ENCODE results near the gene MAJIN. TPM values are rescaled to one million over a fixed set of nuclear protein-coding genes. Genes with fewer than 3 reads are reported as not detected.

MAJIN gene
- total RNA-seq, 2 experiments from 2014 or later = not detected

DNA sequence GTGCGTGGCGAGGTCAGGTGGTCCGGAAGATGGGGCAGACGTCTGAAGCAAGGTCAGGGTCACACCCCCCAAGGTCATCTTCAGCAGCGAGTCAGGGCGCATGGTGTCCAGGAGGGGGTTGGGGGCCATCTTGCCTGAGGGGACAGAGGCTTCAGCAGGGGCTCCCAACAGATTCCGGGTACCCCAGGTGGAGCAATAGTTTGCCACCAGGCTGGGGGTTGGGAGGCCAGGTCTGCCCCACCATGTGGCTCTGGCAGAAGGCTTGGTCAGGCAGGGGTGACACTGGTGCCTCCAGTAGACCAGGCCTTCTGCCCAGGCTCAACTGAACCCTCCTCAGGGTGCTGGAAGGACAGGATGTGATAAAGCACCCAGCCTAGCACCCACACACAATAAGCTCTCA is 60.8 kb downstream of the MAJIN start:
- H3K4me1 Mint-ChIP-seq = peaks cover 10% of the 10 kb centered on the region
- no peak for DNase-seq
- no peaks in the 10 kb centered on the region for H3K27me3 Mint-ChIP-seq
- no peaks in the 10 kb centered on the region for H3K9me3 Mint-ChIP-seq
- no peak overlapping the region for H3K4me3 Mint-ChIP-seq
- POLR2A ChIA-PET = no interaction called here
- no peak for ATAC-seq (ENCODE audit: low read depth)
- H3K27ac Mint-ChIP-seq = no peak overlapping the region
- H3K36me3 Mint-ChIP-seq = peaks cover 4% of the 10 kb centered on the region

DNA sequence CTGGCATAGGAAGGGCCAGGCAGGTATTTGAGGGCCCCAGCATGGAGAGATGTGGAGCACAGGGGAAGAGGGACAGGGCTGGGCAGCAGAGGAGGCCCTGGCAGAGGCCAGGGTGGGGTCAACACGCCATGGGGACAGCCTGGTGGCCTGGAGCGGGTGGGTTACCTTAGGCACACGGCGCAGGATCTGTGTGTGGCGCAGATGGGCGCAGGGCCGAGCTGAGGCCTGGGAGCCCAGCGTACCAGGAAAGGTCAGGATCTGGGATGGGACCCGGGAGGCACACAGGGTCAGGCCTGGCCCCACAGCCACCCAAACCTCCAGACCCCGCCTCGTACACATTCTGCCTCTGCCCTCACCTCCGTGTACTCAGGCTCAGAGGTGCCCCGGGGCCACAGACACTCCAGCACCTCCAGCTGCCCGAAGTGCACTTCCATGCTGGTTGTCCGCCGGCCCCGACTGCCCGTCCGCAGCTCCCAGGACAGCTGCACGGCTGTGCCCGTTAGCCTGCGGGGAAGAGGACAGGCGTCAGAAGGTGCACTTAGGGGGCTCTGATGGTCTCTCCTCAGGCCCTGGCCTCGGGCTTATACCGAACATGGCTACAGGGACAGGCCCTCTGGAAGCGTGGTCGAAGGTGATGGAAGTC is 61.3 kb downstream of the MAJIN start:
- Mint-ChIP-seq H3K27me3 (no peaks in the 10 kb centered on the region), H3K4me3 (no peak overlapping the region), H3K9me3 (no peaks in the 10 kb centered on the region), H3K36me3 (peaks cover 6% of the 10 kb centered on the region), H3K4me1 (peaks cover 4% of the 10 kb centered on the region), H3K27ac (no peak overlapping the region)
- DNase-seq = no peak
- POLR2A ChIA-PET = no interaction called here
- ATAC-seq (ENCODE audit: low read depth) = no peak

DNA sequence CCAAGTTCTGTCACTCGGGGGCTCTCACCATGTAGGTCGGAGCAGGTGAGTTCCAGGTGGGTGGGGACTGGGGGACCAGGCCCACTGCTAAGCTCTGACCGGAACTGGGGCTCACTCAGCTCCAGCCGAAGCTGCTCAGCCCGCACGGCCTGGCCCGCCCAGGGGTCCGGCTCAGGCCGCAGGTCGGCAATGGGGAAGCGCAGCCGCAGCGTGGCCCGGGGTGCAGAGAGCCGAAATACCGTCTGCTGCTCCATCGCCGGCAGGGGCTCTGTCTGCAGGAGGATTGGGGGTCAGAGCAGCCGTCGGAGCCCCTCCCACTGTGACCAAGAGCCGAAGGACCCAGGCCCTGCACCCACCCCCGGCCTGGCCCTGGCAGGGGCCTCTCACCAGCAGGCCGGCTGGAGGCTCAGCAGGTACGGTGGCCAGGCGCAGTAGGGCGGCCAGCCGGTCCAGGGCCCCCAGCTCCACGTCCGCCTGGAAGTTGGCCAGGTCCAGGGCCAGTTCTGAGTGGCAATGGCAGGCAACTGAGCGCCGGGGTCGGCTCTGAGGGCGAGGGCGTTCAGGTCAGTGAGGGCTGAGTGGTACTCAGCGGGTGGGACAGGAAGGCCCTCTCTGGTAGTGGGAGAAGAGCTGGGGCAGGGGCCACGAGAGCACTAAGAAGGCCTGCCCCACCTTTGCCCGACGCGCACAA is 62.1 kb downstream of the MAJIN start:
- no peaks in the 10 kb centered on the region for H3K27me3 Mint-ChIP-seq
- no peak overlapping the region for H3K27ac Mint-ChIP-seq
- POLR2A ChIA-PET = interaction anchor here (0.6 kb wide), 1 partner anchor 109 kb away, joined by 5 read pairs; no protein-coding TSS in a partner anchor
- peaks cover 6% of the 10 kb centered on the region for H3K36me3 Mint-ChIP-seq
- no peak overlapping the region for H3K4me3 Mint-ChIP-seq
- H3K9me3 Mint-ChIP-seq = no peaks in the 10 kb centered on the region
- H3K4me1 Mint-ChIP-seq = peaks cover 2% of the 10 kb centered on the region
- no peak for ATAC-seq (ENCODE audit: low read depth)
- no peak for DNase-seq

DNA sequence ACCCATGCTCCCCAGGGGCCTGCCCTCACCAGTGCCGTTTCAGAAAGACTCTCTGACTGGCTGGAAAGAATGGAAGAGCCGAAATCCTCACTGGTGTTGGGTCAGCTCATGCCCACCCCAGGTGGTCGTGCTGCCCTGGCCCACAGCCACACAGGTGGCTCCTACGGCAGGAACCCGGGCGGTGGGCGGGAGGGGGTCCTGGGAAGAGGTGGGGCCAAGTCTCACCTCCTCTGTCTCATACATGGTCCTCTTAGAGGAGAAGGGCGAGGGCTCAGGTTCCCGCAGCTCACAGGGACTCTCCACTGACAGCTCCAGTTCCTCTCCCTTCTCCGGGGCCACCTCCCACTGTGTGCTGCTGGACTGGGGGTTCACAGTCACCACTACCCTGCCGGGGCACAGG is 63.1 kb downstream of the MAJIN start:
- no peak for DNase-seq
- Mint-ChIP-seq H3K36me3 (peaks cover 6% of the 10 kb centered on the region), H3K4me1 (no peaks in the 10 kb centered on the region), H3K4me3 (no peak overlapping the region), H3K27me3 (no peaks in the 10 kb centered on the region), H3K27ac (no peak overlapping the region), H3K9me3 (no peaks in the 10 kb centered on the region)
- no peak for ATAC-seq (ENCODE audit: low read depth)
- POLR2A ChIA-PET = no interaction called here

DNA sequence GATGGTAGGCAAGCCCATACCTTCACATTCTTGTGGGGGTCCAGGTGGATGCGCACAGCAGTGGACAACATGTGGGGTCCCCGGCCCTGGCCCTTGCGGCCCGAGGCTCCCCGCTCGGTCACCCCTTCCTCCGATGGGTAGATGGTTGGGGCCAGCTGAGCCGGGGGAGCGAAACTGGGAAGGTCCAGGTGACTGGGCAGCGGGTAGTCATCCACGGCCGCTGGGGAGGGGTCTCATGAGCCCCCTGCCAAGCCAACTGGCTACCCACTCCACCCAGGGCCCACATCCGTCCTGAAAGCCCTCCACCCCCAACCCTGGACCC is 65.6 kb downstream of the MAJIN start:
- H3K27me3 Mint-ChIP-seq = no peaks in the 10 kb centered on the region
- no peaks in the 10 kb centered on the region for H3K9me3 Mint-ChIP-seq
- H3K4me3 Mint-ChIP-seq = no peak overlapping the region
- ATAC-seq (ENCODE audit: low read depth) (no peak), DNase-seq (no peak)
- H3K36me3 Mint-ChIP-seq = peaks cover 2% of the 10 kb centered on the region
- H3K4me1 Mint-ChIP-seq = no peaks in the 10 kb centered on the region
- POLR2A ChIA-PET = no interaction called here
- H3K27ac Mint-ChIP-seq = no peak overlapping the region

DNA sequence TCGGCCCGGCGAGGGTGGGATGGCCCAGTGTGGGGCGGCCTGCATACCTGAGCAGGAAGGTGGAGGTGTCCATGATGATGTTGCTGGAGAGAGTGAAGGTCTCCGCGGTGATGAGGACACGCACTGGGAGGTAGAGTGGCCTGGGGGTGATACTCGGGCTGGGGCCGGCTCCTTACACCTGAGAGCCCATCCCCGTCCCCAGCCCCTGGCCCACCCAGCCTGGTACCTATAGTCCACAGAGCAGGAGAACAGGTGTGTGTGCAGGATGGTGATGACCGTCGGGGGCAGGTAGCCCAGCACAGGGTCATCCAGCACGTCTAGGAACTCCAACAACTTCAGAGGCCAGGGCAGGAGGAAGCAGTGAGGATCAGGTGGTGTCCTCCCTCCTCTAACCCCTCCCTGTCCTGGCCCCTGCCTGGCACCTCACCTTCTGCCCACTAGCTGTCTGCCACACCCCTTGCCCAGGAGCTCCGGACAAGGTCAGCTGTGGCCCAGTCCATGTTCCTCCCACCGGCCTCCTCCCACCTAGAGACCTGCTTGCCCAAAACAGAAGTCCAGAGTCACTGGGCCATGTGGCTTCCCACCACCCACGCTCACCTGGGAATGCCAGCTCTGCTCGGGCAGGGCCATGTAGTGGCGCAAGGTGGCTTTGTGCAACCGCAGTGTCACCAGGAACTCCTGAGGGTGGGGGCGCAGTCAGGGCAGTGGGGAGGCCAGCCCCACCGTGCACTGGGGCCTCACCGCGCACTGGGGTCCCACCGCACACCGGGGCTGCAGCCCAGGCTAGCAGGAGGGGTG is 66.2 kb downstream of the MAJIN start:
- Mint-ChIP-seq H3K9me3 (no peaks in the 10 kb centered on the region), H3K27ac (no peak overlapping the region), H3K4me1 (no peaks in the 10 kb centered on the region), H3K36me3 (peaks cover 2% of the 10 kb centered on the region), H3K27me3 (no peaks in the 10 kb centered on the region), H3K4me3 (no peak overlapping the region)
- ATAC-seq (ENCODE audit: low read depth) (no peak), DNase-seq (no peak)
- POLR2A ChIA-PET = no interaction called here

DNA sequence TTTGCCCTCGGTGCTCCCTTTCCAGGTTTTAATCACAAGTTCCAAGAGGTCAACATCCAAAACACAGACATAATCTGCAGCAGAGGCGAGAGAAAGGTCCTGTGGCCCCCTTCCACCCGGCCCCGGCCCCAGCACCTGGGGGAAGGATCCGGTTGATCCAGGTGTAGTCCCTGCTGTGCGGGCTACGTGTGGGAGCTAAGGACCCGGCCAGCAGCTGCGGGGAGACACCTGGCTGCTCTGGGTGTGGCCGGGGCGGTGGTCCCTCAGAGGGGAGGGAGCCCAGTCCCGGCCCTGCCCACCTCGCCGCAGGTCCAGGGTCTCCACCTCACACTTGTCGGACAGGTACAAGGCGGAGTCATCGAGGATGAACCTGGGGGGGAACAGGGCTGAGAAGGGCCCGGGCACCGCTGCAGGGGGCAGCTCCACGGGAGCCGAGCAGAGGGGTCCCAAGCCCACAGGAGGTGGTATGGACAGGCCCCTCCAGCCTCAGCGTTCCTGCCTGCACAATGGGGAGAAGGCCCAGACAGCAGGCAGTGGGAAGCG is 68.5 kb downstream of the MAJIN start:
- no peak for DNase-seq
- Mint-ChIP-seq H3K27ac (no peak overlapping the region), H3K27me3 (no peaks in the 10 kb centered on the region), H3K9me3 (no peaks in the 10 kb centered on the region), H3K36me3 (peaks cover 6% of the 10 kb centered on the region), H3K4me1 (peaks cover 3% of the 10 kb centered on the region), H3K4me3 (no peak overlapping the region)
- ATAC-seq (ENCODE audit: low read depth) = no peak
- POLR2A ChIA-PET = no interaction called here

DNA sequence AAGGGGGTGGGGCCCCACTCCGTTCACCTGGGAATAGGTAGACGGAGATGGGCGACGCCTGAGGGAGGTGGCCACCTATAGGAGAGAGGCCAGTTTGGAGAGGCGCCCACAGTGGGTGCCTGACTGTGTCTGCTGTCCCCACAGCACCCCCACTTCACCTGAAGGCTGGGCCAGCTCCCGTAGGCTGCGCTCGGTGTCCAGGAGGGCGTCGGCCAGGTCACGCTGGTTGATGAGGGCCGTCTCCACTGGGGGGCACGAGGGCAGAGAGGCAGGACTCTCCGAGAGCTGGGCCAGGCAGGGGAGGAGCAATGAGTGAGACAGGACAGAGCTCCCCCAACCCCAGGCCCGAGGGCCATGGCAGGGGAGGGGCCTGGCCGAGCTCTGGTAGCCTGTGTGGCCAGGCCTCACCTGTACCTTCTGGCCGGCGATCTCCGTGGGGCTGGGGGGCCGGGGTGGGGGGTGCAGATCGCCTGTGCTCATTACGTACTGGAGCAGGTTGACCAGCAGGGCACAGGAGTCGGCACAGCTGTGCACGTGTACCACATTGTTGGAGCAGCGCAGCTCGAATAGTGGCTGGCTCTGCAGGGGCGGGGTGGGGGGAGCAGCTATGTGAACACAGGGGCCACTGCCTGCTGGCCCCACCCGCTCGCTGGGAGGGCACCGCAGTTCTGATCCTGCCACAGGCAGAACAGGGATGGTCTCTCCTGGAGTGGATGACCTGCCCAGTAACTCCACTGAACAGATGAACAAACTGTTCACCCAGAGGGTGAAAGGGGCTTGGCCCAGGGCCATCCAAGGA is 69.6 kb downstream of the MAJIN start:
- POLR2A ChIA-PET = interaction anchor here (1.5 kb wide), 1 partner anchor 22 kb away, joined by 3 read pairs; the partner anchor contains the start of gene PPP2R5B
- no peak overlapping the region for H3K4me3 Mint-ChIP-seq
- no peaks in the 10 kb centered on the region for H3K27me3 Mint-ChIP-seq
- no peak for DNase-seq
- peaks cover 6% of the 10 kb centered on the region for H3K36me3 Mint-ChIP-seq
- no peak for ATAC-seq (ENCODE audit: low read depth)
- no peak overlapping the region for H3K27ac Mint-ChIP-seq
- H3K4me1 Mint-ChIP-seq = peaks cover 3% of the 10 kb centered on the region
- H3K9me3 Mint-ChIP-seq = no peaks in the 10 kb centered on the region

DNA sequence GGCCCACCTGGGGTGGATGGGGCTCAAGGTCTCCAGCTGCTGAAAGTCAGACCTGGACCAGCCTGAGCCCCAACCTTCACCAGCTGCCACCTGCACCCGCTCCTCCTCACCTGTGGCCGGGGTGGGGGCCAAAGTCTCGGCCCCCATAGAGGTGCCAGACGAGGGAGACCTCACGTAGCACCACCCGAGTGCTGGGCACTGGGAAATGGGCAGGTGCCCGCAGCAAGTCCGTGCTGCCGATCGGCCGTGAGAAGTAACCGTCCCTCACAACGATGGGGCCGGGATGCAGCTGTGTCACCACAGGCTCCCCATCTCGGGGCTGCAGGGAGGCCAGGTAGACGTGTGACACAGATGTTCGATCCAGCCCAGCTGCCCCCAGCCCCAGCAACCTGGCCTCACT is 71.1 kb downstream of the MAJIN start:
- ATAC-seq (ENCODE audit: low read depth) = no peak
- Mint-ChIP-seq H3K36me3 (peaks cover 5% of the 10 kb centered on the region), H3K27ac (no peak overlapping the region), H3K9me3 (no peaks in the 10 kb centered on the region), H3K27me3 (no peaks in the 10 kb centered on the region), H3K4me1 (peaks cover 3% of the 10 kb centered on the region), H3K4me3 (no peak overlapping the region)
- DNase-seq = no peak
- POLR2A ChIA-PET = interaction anchor here (1.3 kb wide), 1 partner anchor 14 kb away, joined by 4 read pairs; no protein-coding TSS in a partner anchor

DNA sequence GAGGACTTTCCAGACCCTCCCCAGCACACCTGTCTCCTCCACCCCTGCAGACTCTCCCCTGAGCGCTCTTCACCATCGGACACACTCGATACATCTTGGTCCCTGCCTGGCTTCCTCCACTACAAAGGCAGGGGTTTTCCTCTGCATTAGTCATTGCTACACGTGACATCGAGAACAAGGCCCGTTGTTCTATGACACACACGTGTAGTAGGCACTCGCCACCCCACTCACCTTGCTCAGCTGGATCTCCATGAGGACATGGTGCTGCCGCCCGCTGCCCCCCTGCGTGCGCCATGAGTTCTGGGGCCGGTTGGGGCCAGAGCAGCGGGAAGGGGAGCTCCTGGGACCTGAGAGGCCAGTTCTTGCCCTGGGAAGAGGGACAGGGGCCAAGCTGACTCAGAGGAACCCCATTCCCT is 71.6 kb downstream of the MAJIN start:
- H3K9me3 Mint-ChIP-seq = no peaks in the 10 kb centered on the region
- peaks cover 5% of the 10 kb centered on the region for H3K36me3 Mint-ChIP-seq
- H3K27ac Mint-ChIP-seq = peak overlapping the region; percentile 78
- H3K4me1 Mint-ChIP-seq = peaks cover 3% of the 10 kb centered on the region
- POLR2A ChIA-PET = interaction anchor here (1.3 kb wide), 1 partner anchor 15 kb away, joined by 4 read pairs; no protein-coding TSS in a partner anchor
- DNase-seq (no peak), ATAC-seq (ENCODE audit: low read depth) (peak; percentile 83)
- H3K4me3 Mint-ChIP-seq = peak overlapping the region; percentile 55
- H3K27me3 Mint-ChIP-seq = no peaks in the 10 kb centered on the region

DNA sequence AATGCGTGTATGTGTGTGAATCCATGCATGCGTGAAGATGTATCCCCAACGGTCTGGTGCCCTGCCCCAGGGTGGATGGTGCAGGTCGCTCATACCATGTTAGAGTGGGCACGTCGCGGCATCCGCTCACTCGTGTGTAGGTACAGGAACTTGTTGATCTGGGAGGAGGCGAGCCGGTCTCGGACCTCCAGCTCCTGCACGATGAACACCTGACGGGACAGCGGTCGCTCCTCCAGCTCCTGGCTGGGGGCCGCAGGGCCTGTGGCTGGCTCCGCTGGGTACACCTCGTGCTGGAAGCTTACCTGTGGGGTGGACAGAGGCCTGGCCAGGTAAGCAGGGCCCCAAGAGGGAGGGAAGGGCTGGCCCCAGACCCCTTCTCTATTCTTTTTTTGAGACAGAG is 73.4 kb downstream of the MAJIN start:
- H3K4me3 Mint-ChIP-seq = no peak overlapping the region
- peaks cover 5% of the 10 kb centered on the region for H3K4me1 Mint-ChIP-seq
- DNase-seq (no peak), ATAC-seq (ENCODE audit: low read depth) (no peak)
- H3K36me3 Mint-ChIP-seq = peaks cover 5% of the 10 kb centered on the region
- no peaks in the 10 kb centered on the region for H3K9me3 Mint-ChIP-seq
- POLR2A ChIA-PET = no interaction called here
- no peaks in the 10 kb centered on the region for H3K27me3 Mint-ChIP-seq
- H3K27ac Mint-ChIP-seq = no peak overlapping the region

DNA sequence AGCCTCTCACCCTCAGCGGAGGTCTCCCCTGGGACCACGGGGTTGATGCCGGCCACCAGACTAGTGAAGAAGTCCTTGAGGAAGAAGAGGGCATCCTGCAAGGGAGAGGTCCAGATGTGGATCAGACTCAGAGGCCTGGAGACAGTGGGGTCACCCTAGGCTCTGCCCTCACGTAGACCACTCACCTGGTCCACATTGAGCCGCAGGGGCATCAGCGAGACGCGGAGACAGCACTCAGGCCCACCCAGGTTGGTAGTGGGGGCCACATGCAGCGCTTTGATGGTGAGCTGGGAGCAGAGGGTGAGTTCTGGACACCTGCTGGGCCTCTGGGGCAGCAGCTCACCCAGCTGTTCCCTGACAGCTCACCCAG is 73.8 kb downstream of the MAJIN start:
- H3K27ac Mint-ChIP-seq = no peak overlapping the region
- peaks cover 5% of the 10 kb centered on the region for H3K4me1 Mint-ChIP-seq
- DNase-seq (no peak), ATAC-seq (ENCODE audit: low read depth) (no peak)
- POLR2A ChIA-PET = no interaction called here
- peaks cover 5% of the 10 kb centered on the region for H3K36me3 Mint-ChIP-seq
- no peak overlapping the region for H3K4me3 Mint-ChIP-seq
- H3K9me3 Mint-ChIP-seq = no peaks in the 10 kb centered on the region
- no peaks in the 10 kb centered on the region for H3K27me3 Mint-ChIP-seq

All from activated naive CD8-positive, alpha-beta T cell treated with anti-CD3 and anti-CD28 coated beads, Interleukin-2, amount 10 ng/mL, durations not matched to agents 7 days and 5 days (primary cell).